Testis (tissue), 3 donors: ENCODE measurements around the gene MPZL2. TPM values are rescaled to one million over a fixed set of nuclear protein-coding genes. Genes with fewer than 3 reads are reported as not detected.
"Not testable (repeated sequence)": the region's sequence is repeated elsewhere in the genome, so short reads cannot be mapped to it uniquely, and the experiment has no call there.

Source experiments
- DNase-seq: peaks from one replicate; pipeline ENCODE4 v3.0.0-alpha.2; 2019
- H3K27ac ChIP-seq, 2 donors: fragments of 200-600 bp; sonication (generic); one replicate each; pipeline ENCODE4 v1.5.1; 2019
- H3K27me3 ChIP-seq: fragments of 200-600 bp; sonication (generic); one replicate; pipeline ENCODE4 v1.5.1; 2019
- H3K36me3 ChIP-seq: fragments of 200-600 bp; sonication (generic); one replicate; pipeline ENCODE4 v1.5.1; 2017; ENCODE audit warnings: low read depth; ENCODE audit errors: missing control alignments
- H3K4me1 ChIP-seq: fragments of 200-600 bp; sonication (generic); one replicate; pipeline ENCODE4 v1.5.1; 2019
- H3K4me3 ChIP-seq, 2 donors: fragments of 200-600 bp; sonication (generic); one replicate each; pipeline ENCODE4 v1.5.1; 2017 to 2019
- H3K9me3 ChIP-seq: fragments of 200-600 bp; sonication (generic); one replicate; pipeline ENCODE4 v1.5.1; 2017
- CTCF ChIP-seq, 3 experiments: fragments of 450-650 bp in 2 of 3; fragments of 200-600 bp in 1 of 3; sonication (generic) in 1 of 3; IDR thresholded peaks; one replicate each; pipeline ENCODE4 v1.5.1; 2016 to 2019; ENCODE audit warnings: antibody characterized with exemption in 3 of 3, mild to moderate bottlenecking in 2 of 3, moderate library complexity in 1 of 3
- POLR2A ChIP-seq: fragments of 450-650 bp; IDR thresholded peaks from one replicate; pipeline ENCODE4 v1.6.1; 2017; ENCODE audit warnings: antibody characterized with exemption, mild to moderate bottlenecking, moderate library complexity
- WGBS, 2 donors: methylation state at CpG; one replicate each; pipeline ENCODE4 v1.1.5; 2018; 5-methylcytosine and 5-hydroxymethylcytosine counted together
- intact Hi-C: fragments of 100-400 bp; cut with DNase I; formaldehyde crosslinking; loops from one replicate; pipeline ENCODE4 v1.15.1; 2023; ENCODE audit warnings: low total_unique reads
- polyA plus RNA-seq: library from polyadenylated mRNA; stranded (reverse); fragments of 350-450 nt; fragmentation: Illumina TruSeq; extraction: RNeasy Lipid Tissue Mini Kit (QIAGEN cat#74804); gene quantifications from one replicate; pipeline ENCODE4 v1.2.3, GENCODE V29; 2014; ENCODE audit warnings: low read depth, low replicate concordance; ENCODE audit not compliant: insufficient read depth
- total RNA-seq, 2 donors: library from RNA; depleted of rRNA; stranded (reverse); fragments of >200 nt; gene quantifications; one replicate each; pipeline ENCODE4 v1.2.3, GENCODE V29; 2016

Gene MPZL2
- total and polyA plus RNA-seq, 3 donors from 2014 or later, result 1.7 to 4.2 (median 3.0) TPM

- intact Hi-C loops, result no loop called here
- no peak for DNase-seq
- Histone ChIP-seq H3K4me3 (no peak overlapping the region), H3K9me3 (no peaks in the 10 kb centered on the region), H3K4me1 (no peaks in the 10 kb centered on the region), H3K27ac (no peak overlapping the region), H3K36me3 (no peaks in the 10 kb centered on the region), H3K27me3 (no peaks in the 10 kb centered on the region)
- 70 to 71% methylated on average over 3 of the region's 3 CpGs for WGBS, 2 donors
- TF ChIP-seq POLR2A (no peak), CTCF (IDR thresholded peaks at IDR 0.05) (no peak)
Measured at GRCh38 chr11:118310781-118311485, 46.8 kb upstream of the MPZL2 start.

GRCh38 chr11:118310271-118310670 is 46.2 kb upstream of the MPZL2 start:
- Histone ChIP-seq H3K4me3 (no peak overlapping the region), H3K27ac (no peak overlapping the region), H3K27me3 (no peaks in the 10 kb centered on the region), H3K9me3 (no peaks in the 10 kb centered on the region), H3K36me3 (no peaks in the 10 kb centered on the region), H3K4me1 (no peaks in the 10 kb centered on the region)
- intact Hi-C loops, result no loop called here
- no peak for TF ChIP-seq POLR2A
- TF ChIP-seq CTCF (IDR thresholded peaks at IDR 0.05), result no peak
- DNase-seq, result no peak
- 90 to 98% methylated on average over 3 of the region's 3 CpGs for WGBS, 2 donors

GRCh38 chr11:118308995-118309528 is 45.0 kb upstream of the MPZL2 start:
- H3K27ac ChIP-seq, H3K36me3 ChIP-seq, H3K4me3 ChIP-seq, intact Hi-C loops, H3K9me3 ChIP-seq, H3K4me1 ChIP-seq, DNase-seq, H3K27me3 ChIP-seq: not testable (repeated sequence)
- WGBS, 2 donors, result 84 to 89% methylated on average over 5 of the region's 5 CpGs

- TF ChIP-seq CTCF (IDR thresholded peaks at IDR 0.05) (no peak), POLR2A (no peak)
- H3K4me3 ChIP-seq, result no peak overlapping the region
- H3K4me1 ChIP-seq, result no peaks in the 10 kb centered on the region
- WGBS, 2 donors, result 84 to 87% methylated on average over 2 of the region's 2 CpGs
- no peak overlapping the region for H3K27ac ChIP-seq
- intact Hi-C loops, result no loop called here
- H3K9me3 ChIP-seq, result no peaks in the 10 kb centered on the region
- no peak for DNase-seq
- no peaks in the 10 kb centered on the region for H3K27me3 ChIP-seq
- H3K36me3 ChIP-seq, result no peaks in the 10 kb centered on the region
Measured at GRCh38 chr11:118306556-118306955, 42.5 kb upstream of the MPZL2 start.

- Histone ChIP-seq H3K27me3 (no peaks in the 10 kb centered on the region), H3K27ac (no peak overlapping the region), H3K4me3 (no peak overlapping the region), H3K9me3 (no peaks in the 10 kb centered on the region), H3K36me3 (no peaks in the 10 kb centered on the region), H3K4me1 (no peaks in the 10 kb centered on the region)
- intact Hi-C loops, result no loop called here
- TF ChIP-seq CTCF (IDR thresholded peaks at IDR 0.05) (no peak), POLR2A (no peak)
- no peak for DNase-seq
- WGBS, 2 donors, result 70 to 72% methylated on average over 8 of the region's 8 CpGs
Measured at GRCh38 chr11:118305726-118306125, 41.6 kb upstream of the MPZL2 start.
